HepG2 (cell line): ENCODE measurements around the gene SND1.

Experiments used
- CTCF ChIP-seq: sonication (generic); formaldehyde crosslinking; IDR thresholded peaks from 2 replicates; pipeline ENCODE4 v1.5.0; 2020; ENCODE audit warnings: mild to moderate bottlenecking, missing genetic modification reagents, moderate library complexity
- DNMT1 ChIP-seq: sonication (generic); formaldehyde crosslinking; IDR thresholded peaks from 2 replicates; pipeline ENCODE4 v1.5.1; 2020; ENCODE audit warnings: mild to moderate bottlenecking, missing genetic modification reagents
- HMGXB3 ChIP-seq: sonication (generic); formaldehyde crosslinking; IDR thresholded peaks from 2 replicates; pipeline ENCODE4 v1.4.0; 2020; ENCODE audit warnings: missing genetic modification reagents, borderline replicate concordance
- MEIS2 ChIP-seq: sonication (generic); formaldehyde crosslinking; IDR thresholded peaks from 2 replicates; pipeline ENCODE4 v1.9.0; 2021; ENCODE audit warnings: mild to moderate bottlenecking, missing genetic modification reagents
- NR2C2 ChIP-seq: sonication (generic); formaldehyde crosslinking; IDR thresholded peaks from 2 replicates; pipeline ENCODE4 v1.4.0; 2020; ENCODE audit warnings: missing genetic modification reagents, mild to moderate bottlenecking, moderate library complexity, borderline replicate concordance
- SIN3A ChIP-seq: IDR thresholded peaks from 2 replicates; pipeline ENCODE4 v1.6.1; 2011; ENCODE audit warnings: low read depth, mild to moderate bottlenecking, control low read depth, low read length, borderline replicate concordance
- SMC3 ChIP-seq: IDR thresholded peaks from 2 replicates; pipeline ENCODE4 v1.6.1; 2011; ENCODE audit warnings: low read length, improper control_type of control experiment
- SUZ12 ChIP-seq: fragments of 150-350 bp; IDR thresholded peaks from 2 replicates; pipeline ENCODE4 v1.6.1; 2014; ENCODE audit warnings: low read depth, low read length
- ZFP91 ChIP-seq: sonication (generic); formaldehyde crosslinking; IDR thresholded peaks from 2 replicates; pipeline ENCODE4 v1.9.0; 2022; ENCODE audit warnings: missing genetic modification reagents, mild to moderate bottlenecking, borderline replicate concordance
- ZNF33A ChIP-seq: sonication (generic); formaldehyde crosslinking; IDR thresholded peaks from 2 replicates; pipeline ENCODE4 v1.5.1; 2020; ENCODE audit warnings: missing genetic modification reagents, mild to moderate bottlenecking, moderate library complexity, borderline replicate concordance
- ZNF503 ChIP-seq: sonication (generic); formaldehyde crosslinking; IDR thresholded peaks from 2 replicates; pipeline ENCODE4 v1.4.0; 2020; ENCODE audit warnings: missing genetic modification reagents

GRCh38 chr7:127997226-127997922, 345.4 kb downstream of the SND1 start:
- no peak for TF ChIP-seq DNMT1
- no peak for TF ChIP-seq ZNF33A
- TF ChIP-seq SUZ12, result no peak
- TF ChIP-seq SMC3, result no peak
- no peak for TF ChIP-seq ZFP91
- no peak for TF ChIP-seq NR2C2 (CRISPR knock-in tag)
- no peak for TF ChIP-seq HMGXB3 (CRISPR knock-in tag)
- TF ChIP-seq ZNF503, result no peak
- no peak for TF ChIP-seq CTCF
- no peak for TF ChIP-seq SIN3A
- TF ChIP-seq MEIS2, result no peak
